ENCODE data around the gene PER1.
A peak's percentile ranks its signal among the peaks of the same experiment; 100 is the strongest.

Gene PER1

DNA sequence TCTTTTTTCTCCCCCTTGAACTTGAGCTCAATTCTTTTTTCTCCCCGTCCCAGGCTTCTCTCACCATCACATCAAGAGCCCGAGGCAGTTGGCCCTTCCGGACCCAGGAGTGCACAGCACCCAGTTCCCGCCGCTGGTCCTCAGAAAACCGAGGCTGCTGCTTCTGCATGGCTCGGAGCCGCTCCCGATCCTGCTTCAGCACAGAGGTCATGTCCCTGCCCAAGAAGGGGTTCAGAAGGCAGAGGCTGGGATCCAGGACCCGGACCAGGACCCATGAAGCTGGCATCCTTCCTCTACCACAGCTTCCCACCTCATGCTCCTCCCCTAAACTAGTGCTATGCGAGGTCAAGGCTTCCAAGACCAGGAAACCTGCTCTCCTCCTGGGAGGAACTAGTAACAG lies 10.5 kb downstream of the PER1 start:
- no peak for DNase-seq (ENCODE audit: low spot score)

DNA sequence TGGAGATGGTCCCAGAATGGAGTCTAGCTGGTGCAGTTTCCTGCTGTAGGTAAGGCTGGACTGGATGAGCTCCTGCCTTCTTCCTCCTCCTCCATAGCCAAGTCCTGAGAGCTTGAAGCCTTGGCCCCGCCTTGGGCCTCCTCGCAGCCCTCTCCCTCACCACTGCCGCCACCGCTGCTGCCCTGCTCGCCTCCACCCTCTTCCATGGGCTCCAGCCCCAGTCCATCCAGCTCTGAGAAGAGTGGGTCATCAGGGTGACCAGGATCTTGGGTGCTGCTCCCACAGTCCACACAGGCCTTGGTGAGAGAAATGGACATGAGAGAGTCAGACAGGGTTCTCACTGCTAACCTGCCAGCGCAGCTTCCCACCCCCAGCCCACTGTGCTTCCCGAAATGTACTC lies 11.2 kb downstream of the PER1 start:
- DNase-seq (ENCODE audit: low spot score) = no peak

- DNase-seq (ENCODE audit: low spot score) = no peak
Observed at GRCh38 chr17:8140065-8141029, 11.9 kb downstream of the PER1 start.

- DNase-seq (ENCODE audit: low spot score) = peak; percentile 95
Observed at GRCh38 chr17:8138672-8139371, 13.4 kb downstream of the PER1 start.

DNA sequence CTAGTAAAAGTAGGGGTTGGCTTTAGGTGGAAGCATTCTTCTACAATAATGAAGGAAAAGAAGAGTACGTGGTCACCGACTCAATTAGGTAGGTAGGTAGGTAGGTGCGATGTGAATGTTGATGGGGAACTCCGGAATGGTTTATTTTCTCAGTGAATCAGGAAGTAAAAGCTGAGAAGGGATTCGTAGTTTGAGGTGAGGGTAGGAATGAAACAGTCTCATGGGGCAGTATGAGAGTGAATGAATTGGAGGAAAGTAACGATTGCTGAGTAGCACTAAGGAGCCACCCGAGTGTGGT lies 13.9 kb downstream of the PER1 start:
- no peak for DNase-seq (ENCODE audit: low spot score)

- no peak for DNase-seq (ENCODE audit: low spot score)
Observed at GRCh38 chr17:8137645-8138373, 14.4 kb downstream of the PER1 start.

- DNase-seq (ENCODE audit: low spot score) = no peak
Observed at GRCh38 chr17:8133941-8134340, 18.3 kb downstream of the PER1 start.

GRCh38 chr17:8133399-8133798 lies 18.8 kb downstream of the PER1 start:
- no peak for DNase-seq (ENCODE audit: low spot score)

DNA sequence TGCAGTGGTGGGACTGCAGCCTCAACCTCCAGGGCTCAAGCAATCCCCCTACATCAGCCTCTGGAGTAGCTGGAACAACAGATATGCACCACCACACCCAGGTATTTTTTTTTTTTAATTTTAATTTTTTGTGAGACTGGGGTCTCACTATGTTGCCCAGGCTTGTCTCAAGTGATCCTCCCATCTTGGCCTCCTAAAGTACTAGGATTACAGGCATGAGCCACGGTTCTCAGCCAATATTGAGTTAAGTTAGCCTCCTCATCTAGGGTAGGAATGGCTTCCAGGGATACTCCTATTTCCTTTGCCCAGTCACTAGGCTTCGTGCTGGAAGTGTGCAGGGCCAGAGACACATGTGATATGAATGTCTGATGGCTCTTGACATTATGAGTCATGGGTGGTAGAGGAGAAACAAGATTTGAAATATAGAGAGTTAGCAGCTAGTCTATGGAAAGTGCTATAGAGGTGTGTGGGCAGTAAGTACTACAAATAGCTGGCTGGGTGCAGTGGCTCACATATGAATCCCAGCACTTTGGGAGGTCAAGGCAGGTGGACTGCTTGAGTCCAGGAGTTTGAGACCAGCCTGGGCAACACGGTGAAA lies 20.3 kb downstream of the PER1 start:
- no peak for DNase-seq (ENCODE audit: low spot score)

DNA sequence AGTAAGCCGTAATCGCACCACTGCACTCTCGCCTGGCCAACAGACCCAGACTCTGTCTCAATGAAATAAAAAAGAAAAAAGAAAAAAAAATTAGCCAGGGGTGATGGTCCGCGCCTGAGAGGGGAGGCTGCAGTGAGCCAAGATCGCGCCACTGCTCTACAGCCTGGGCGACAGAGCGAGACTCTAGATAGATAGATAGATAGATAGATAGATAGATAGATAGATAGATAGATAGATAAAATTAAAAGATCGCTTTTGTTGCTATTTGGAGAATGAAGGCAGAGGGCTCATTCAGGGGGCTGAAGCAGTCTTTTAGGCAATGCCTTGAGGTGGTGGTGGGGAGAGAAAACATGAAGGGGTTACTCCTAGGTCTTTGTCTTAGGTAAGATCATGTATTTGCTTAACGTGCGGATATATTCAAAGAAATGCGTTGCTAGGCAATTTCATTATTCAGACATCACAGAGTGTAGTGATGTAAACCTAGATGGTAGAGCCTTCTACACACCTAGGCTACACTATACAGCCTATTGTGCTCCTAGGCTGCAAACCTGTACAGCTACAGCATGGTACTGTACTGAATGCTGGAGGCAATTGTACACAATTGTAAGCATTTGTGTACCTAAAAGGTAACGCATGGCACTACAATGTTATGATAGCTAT lies 23.9 kb downstream of the PER1 start:
- no peak for DNase-seq (ENCODE audit: low spot score)

DNA sequence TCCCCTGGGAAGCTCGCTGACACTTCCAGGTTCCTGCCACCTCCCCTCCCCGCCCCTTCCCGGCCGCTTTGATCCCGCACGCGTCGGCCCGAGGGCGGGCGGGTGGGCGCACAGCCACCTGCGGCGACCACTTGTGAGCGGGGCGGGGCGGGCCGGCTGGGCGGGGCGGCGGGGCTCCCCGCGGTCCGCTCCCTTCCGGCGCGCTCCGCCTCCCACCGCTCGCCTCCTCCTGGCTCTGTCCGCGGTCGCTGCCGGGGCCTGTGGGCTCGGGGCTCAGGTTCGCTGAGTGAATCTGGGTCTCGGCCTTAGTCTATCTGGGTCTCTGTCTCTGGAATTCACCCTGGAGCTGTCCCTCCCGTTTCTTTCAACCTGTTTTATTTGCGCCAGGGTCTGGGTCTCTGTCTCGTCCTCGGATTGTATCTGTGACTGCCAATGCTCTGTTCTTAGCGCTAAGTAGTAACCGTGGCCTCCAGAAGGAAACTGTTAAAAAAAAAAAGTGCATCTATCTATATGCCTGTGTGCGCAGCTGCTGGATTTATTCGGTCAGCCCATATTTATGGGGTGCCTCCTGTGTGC lies 25.6 kb downstream of the PER1 start:
- no peak for DNase-seq (ENCODE audit: low spot score)

GRCh38 chr17:8125947-8126490 lies 26.2 kb downstream of the PER1 start:
- DNase-seq (ENCODE audit: low spot score) = no peak

DNA sequence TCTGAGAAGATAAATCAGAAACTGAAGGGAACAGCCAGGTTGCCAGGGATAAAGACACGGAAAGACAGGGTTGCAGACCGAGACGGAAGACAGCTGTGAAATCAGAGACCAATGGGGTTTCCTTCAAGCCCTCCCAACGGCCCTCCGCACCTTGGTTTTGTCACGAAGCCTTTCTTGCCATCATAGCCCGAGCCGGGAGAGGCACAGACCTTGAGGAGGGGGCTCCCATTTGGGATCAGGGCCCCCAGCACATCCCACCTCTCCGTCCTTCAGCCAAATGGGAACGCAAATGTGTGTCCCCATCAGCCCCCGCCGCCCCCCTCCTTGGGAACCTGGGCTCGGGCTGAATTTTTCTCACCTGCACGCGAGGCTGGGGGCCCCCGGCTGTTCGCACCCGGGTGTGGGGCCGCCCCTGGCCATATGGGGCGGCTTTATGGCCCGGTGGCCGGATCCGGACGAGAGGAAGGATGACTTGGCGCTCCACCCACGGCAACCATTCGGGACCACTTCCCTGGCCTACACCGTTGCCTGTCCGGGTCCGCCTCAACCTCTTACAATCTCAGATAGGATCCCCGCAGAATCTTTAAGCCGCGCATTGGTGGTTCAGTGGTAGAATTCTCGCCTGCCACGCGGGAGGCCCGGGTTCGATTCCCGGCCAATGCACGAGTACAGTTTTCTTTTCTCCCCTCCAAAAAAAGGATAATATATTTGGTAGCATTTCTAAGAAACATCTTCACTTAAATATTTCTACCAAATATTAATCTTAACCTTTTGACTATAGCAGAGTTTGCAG lies 26.9 kb downstream of the PER1 start:
- peak; percentile 83 for DNase-seq (ENCODE audit: low spot score)

DNA sequence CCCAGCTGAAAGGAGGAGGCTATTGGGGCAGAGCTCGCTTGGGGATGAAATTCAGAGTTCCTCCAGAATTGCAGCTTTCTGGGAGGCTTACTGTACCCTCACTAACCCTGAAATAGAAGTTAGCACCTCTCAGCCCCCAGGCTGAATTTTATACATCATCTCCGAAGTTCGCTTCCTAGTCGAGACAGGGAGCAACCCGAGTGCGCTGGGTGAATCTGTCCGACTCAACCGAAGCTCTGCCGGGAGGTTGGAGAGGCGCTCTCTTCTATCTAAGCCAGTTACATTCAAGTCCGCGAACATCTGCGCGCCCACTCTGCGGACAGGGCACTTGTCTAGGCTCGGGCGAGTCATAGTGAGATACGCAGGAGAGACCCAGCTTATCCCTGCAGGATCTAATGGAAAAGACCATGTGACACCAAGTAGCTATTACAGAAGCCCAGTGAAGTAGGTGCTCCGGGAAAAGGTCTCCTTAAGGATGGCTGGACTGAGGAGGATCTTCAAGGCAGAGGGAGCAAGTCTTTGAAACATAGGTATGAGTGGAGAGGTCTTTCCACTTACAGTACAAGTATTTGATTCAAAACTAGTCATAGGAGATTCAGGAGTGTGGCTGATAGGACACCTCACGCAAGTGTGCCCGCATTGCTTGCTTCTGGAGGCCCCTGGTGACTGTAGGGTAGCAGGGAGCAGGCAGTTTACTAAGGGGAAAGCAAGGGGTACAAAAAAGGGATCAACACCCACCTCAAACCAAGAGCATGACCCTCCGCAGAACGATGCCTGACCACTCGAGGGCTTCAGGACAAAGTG lies 27.7 kb downstream of the PER1 start:
- no peak for DNase-seq (ENCODE audit: low spot score)

DNA sequence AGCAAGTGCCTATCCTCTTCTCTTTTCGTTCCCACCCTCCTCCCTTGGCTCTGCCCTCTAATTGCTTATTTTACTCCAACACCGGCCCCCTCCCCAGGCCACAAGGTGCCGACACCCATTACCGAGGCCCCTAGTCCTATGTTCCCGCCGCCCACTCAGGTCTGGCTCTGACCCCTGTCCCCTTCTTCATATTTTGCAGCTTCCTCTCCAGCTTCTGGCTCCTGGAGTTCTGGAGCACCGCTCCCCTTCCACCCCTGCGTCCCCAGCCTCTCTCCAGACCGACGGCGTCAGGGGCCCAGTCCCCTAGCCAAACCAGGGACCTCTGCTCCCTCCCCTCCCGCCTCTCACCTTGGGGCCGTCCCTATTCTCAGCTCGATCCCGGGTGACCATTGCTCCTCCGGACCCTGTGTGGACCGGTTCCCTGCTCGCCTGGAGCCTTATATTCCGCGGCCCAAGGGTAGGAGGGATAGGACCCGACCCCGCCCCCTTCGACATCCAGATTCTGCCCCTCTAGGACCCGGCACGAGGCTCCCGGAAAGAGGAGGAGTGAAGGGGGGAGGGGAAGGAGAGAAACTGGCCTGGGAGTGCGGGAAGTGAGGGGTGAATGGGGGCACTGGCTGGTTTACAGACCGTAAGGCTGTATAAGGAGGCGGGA lies 28.4 kb downstream of the PER1 start, which contains the start of gene HES7:
HES7 (minus strand) TSS at position 412 of the 655 bp plus-strand sequence; CDS start at position 390, 22 bp downstream.
- DNase-seq (ENCODE audit: low spot score) = no peak

GRCh38 chr17:8122924-8123694 lies 29.1 kb downstream of the PER1 start:
- no peak for DNase-seq (ENCODE audit: low spot score)

DNA sequence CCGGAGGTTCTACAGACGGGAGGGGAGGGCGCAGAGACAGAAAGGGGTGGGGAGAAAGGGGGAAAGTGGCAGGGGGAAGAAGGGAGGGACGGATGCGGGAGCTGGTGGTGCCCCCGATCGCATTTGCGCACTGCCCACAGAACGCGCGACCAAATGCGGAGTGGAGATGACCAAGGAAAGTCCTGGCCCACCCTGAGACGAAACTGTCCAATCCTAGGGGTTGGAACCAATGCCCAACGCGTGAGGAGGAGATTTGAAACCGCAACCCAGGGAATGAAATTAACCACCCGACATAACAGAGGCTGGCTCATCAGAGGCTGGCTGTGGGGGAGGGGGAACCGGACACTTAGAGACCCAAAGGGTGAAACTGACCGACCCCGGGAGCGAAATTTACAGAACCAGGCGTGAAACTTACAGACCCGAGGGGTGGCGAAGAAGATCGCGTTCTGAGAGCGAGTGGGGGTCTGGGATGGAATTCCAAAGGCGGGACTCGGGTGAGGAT lies 29.7 kb downstream of the PER1 start:
- DNase-seq (ENCODE audit: low spot score) = no peak
